ENCODE results near the gene MACROD2.

Gene MACROD2

DNA sequence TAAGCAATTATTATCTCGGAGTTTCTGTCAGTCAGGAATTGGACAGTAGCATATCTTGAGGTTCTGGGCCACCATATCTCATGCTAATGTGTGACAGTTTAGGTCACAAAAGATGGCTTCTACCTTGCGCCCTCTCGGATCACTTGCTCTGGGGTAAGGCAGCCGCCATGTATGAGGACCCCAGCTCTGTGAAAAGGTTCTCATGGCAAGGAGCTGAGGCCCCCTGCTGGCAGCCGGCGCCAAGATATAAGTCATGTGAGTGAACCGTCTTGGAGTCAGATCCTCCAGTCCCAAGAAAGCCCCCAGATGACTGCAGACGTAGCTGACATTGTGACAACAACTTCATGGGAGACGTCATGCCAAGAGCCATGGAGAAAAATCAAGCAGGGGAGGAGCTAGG is 1907.2 kb downstream of the MACROD2 start:
- Histone ChIP-seq H3K27ac (ENCODE audit: extremely low read depth, low read depth, low read length) (no peak overlapping the region), H3K4me3 (ENCODE audit: low read depth, low read length) (no peak overlapping the region), H3K9me3 (ENCODE audit: control insufficient read depth, insufficient read depth, low read depth, low read length) (no peaks in the 10 kb centered on the region), H3K4me1 (ENCODE audit: control insufficient read depth, insufficient read depth, low read length) (no peaks in the 10 kb centered on the region), H3K36me3 (ENCODE audit: control insufficient read depth in 2 of 2, insufficient read depth in 1 of 2, low read length in 2 of 2) (no peaks in the 10 kb centered on the region)
- no peak for TF ChIP-seq CTCF (tag by site-specific recombination; IDR thresholded peaks at IDR 0.05)
- no peak for TF ChIP-seq GLIS2 (tag by site-specific recombination; IDR thresholded peaks at IDR 0.05)
- TF ChIP-seq ZNF501 (tag by site-specific recombination; IDR thresholded peaks at IDR 0.05), result no peak
- no peak for TF ChIP-seq MYNN (tag by site-specific recombination; IDR thresholded peaks at IDR 0.05; ENCODE audit: borderline replicate concordance)
- TF ChIP-seq TCF7L2 (IDR thresholded peaks at IDR 0.05; ENCODE audit: borderline replicate concordance, low read depth, low read length), result no peak
- TF ChIP-seq, protein P1, sequence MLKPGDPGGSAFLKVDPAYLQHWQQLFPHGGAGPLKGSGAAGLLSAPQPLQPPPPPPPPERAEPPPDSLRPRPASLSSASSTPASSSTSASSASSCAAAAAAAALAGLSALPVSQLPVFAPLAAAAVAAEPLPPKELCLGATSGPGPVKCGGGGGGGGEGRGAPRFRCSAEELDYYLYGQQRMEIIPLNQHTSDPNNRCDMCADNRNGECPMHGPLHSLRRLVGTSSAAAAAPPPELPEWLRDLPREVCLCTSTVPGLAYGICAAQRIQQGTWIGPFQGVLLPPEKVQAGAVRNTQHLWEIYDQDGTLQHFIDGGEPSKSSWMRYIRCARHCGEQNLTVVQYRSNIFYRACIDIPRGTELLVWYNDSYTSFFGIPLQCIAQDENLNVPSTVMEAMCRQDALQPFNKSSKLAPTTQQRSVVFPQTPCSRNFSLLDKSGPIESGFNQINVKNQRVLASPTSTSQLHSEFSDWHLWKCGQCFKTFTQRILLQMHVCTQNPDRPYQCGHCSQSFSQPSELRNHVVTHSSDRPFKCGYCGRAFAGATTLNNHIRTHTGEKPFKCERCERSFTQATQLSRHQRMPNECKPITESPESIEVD (tag by site-specific recombination; IDR thresholded peaks at IDR 0.05), result no peak
- TF ChIP-seq ZNF157 (tag by site-specific recombination; IDR thresholded peaks at IDR 0.05), result no peak
- TF ChIP-seq, protein P2, sequence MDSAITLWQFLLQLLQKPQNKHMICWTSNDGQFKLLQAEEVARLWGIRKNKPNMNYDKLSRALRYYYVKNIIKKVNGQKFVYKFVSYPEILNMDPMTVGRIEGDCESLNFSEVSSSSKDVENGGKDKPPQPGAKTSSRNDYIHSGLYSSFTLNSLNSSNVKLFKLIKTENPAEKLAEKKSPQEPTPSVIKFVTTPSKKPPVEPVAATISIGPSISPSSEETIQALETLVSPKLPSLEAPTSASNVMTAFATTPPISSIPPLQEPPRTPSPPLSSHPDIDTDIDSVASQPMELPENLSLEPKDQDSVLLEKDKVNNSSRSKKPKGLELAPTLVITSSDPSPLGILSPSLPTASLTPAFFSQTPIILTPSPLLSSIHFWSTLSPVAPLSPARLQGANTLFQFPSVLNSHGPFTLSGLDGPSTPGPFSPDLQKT (IDR thresholded peaks at IDR 0.05; ENCODE audit: borderline replicate concordance, low read depth, low read length), result no peak
- TF ChIP-seq, protein P3, sequence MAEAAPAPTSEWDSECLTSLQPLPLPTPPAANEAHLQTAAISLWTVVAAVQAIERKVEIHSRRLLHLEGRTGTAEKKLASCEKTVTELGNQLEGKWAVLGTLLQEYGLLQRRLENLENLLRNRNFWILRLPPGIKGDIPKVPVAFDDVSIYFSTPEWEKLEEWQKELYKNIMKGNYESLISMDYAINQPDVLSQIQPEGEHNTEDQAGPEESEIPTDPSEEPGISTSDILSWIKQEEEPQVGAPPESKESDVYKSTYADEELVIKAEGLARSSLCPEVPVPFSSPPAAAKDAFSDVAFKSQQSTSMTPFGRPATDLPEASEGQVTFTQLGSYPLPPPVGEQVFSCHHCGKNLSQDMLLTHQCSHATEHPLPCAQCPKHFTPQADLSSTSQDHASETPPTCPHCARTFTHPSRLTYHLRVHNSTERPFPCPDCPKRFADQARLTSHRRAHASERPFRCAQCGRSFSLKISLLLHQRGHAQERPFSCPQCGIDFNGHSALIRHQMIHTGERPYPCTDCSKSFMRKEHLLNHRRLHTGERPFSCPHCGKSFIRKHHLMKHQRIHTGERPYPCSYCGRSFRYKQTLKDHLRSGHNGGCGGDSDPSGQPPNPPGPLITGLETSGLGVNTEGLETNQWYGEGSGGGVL (tag by site-specific recombination; IDR thresholded peaks at IDR 0.05), result no peak
- TF ChIP-seq ZIC2 (tag by site-specific recombination; IDR thresholded peaks at IDR 0.05), result no peak
- no peak for TF ChIP-seq ZNF600 (tag by site-specific recombination; IDR thresholded peaks at IDR 0.05)
- TF ChIP-seq, protein P4, sequence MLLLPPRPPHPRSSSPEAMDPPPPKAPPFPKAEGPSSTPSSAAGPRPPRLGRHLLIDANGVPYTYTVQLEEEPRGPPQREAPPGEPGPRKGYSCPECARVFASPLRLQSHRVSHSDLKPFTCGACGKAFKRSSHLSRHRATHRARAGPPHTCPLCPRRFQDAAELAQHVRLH (tag by site-specific recombination; IDR thresholded peaks at IDR 0.05), result no peak
- TF ChIP-seq ZNF175 (tag by site-specific recombination; IDR thresholded peaks at IDR 0.05), result no peak
- no peak for TF ChIP-seq ZNF202 (tag by site-specific recombination; IDR thresholded peaks at IDR 0.05; ENCODE audit: borderline replicate concordance)
- no peak for TF ChIP-seq ZNF513 (tag by site-specific recombination; IDR thresholded peaks at IDR 0.05)
- TF ChIP-seq ZNF670 (tag by site-specific recombination; IDR thresholded peaks at IDR 0.05; ENCODE audit: low read depth), result no peak
- TF ChIP-seq ZNF585B (tag by site-specific recombination; IDR thresholded peaks at IDR 0.05), result no peak
- TF ChIP-seq ZNF433 (tag by site-specific recombination; IDR thresholded peaks at IDR 0.05; ENCODE audit: low read depth), result no peak
- TF ChIP-seq REPIN1 (tag by site-specific recombination; IDR thresholded peaks at IDR 0.05; ENCODE audit: low read depth), result no peak
- POLR2A ChIA-PET, result no interaction called here
- CTCF ChIA-PET, result interaction anchor here (0.5 to 1.2 kb wide), 10 partner anchors 13 to 1760 kb away, joined by 3 read pairs; no protein-coding TSS in a partner anchor
